HepG2 (cell line): ENCODE data around the gene VPS4A. TPM values are rescaled to one million over a fixed set of nuclear protein-coding genes. Genes with fewer than 3 reads are reported as not detected.

Experiments
- ASH2L ChIP-seq: fragments of 300-600, 200-600 bp; sonication (generic); IDR thresholded peaks from 2 replicates; pipeline ENCODE4 v1.7.0; 2017; ENCODE audit warnings: low read depth, mild to moderate bottlenecking, moderate library complexity, mixed read lengths, low read length; ENCODE audit not compliant: insufficient read length
- BCL6 ChIP-seq: IDR thresholded peaks from 2 replicates; pipeline ENCODE4 v1.6.1; 2016; ENCODE audit warnings: missing genetic modification reagents, missing compliant biosample characterization
- BHLHE40 ChIP-seq: IDR thresholded peaks from 2 replicates; pipeline ENCODE4 v1.6.1; 2011; ENCODE audit warnings: low read length, improper control_type of control experiment
- CCAR2 ChIP-seq: fragments of 200-400 bp; formaldehyde crosslinking; optimal IDR thresholded peaks from 2 replicates; pipeline ENCODE3; 2018; ENCODE audit warnings: low read depth, mild to moderate bottlenecking, low read length, moderate library complexity
- DRAP1 ChIP-seq: IDR thresholded peaks from 2 replicates; pipeline ENCODE4 v1.6.1; 2016; ENCODE audit warnings: missing genetic modification reagents, missing compliant biosample characterization
- EP300 ChIP-seq, 3 experiments: sonication (generic) in 1 of 3; formaldehyde crosslinking in 1 of 3; IDR thresholded peaks; 2 replicates each; pipeline versions ENCODE4 v1.5.1 to v1.6.1; 2011 to 2020; ENCODE audit warnings: low read depth in 2 of 3, low read length in 2 of 3, borderline replicate concordance in 1 of 3, improper control_type of control experiment in 1 of 3, mild to moderate bottlenecking in 1 of 3, missing genetic modification reagents in 1 of 3, moderate library complexity in 1 of 3
- HOXA7 ChIP-seq: sonication (generic); formaldehyde crosslinking; IDR thresholded peaks from 2 replicates; pipeline ENCODE4 v1.8.1; 2022; ENCODE audit warnings: mild to moderate bottlenecking, missing genetic modification reagents, moderate library complexity
- JDP2 ChIP-seq: sonication (generic); formaldehyde crosslinking; IDR thresholded peaks from 2 replicates; pipeline ENCODE4 v1.8.1; 2022; ENCODE audit warnings: missing genetic modification reagents, borderline replicate concordance
- KDM6A ChIP-seq: IDR thresholded peaks from 2 replicates; pipeline ENCODE4 v1.6.1; 2016; ENCODE audit warnings: low read depth
- MLX ChIP-seq: IDR thresholded peaks from 2 replicates; pipeline ENCODE4 v1.6.1; 2016
- MXD4 ChIP-seq: IDR thresholded peaks from 2 replicates; pipeline ENCODE4 v1.6.1; 2016; ENCODE audit warnings: mild to moderate bottlenecking, missing biosample characterization, missing genetic modification reagents
- NKX3-1 ChIP-seq: sonication (generic); formaldehyde crosslinking; IDR thresholded peaks from 2 replicates; pipeline ENCODE4 v1.5.0; 2020; ENCODE audit warnings: missing genetic modification reagents
- NR2F6 ChIP-seq, 2 experiments: IDR thresholded peaks; 2 replicates each; pipeline ENCODE4 v1.6.1; 2016; ENCODE audit warnings: antibody characterized with exemption in 1 of 2, mild to moderate bottlenecking in 1 of 2
- PHB2 ChIP-seq: fragments of 450-650 bp; IDR thresholded peaks from 2 replicates; pipeline ENCODE4 v1.6.1; 2018; ENCODE audit not compliant: partially characterized antibody
- PLRG1 ChIP-seq: fragments of 450-650 bp; conservative IDR thresholded peaks from 2 replicates; pipeline ENCODE4 v1.6.1; 2016
- PLSCR1 ChIP-seq: sonication (generic); formaldehyde crosslinking; IDR thresholded peaks from 2 replicates; pipeline ENCODE4 v1.5.0; 2020; ENCODE audit warnings: missing genetic modification reagents, mild to moderate bottlenecking, borderline replicate concordance
- POGZ ChIP-seq: sonication (generic); formaldehyde crosslinking; IDR thresholded peaks from 2 replicates; pipeline ENCODE4 v1.4.0; 2020; ENCODE audit warnings: mild to moderate bottlenecking, missing genetic modification reagents
- SAP130 ChIP-seq: IDR thresholded peaks from 2 replicates; pipeline ENCODE4 v1.6.1; 2016; ENCODE audit warnings: low read depth
- SKI ChIP-seq: fragments of 450-650 bp; IDR thresholded peaks from one replicate; pipeline ENCODE4 v1.6.1; 2018; ENCODE audit warnings: mild to moderate bottlenecking; ENCODE audit not compliant: partially characterized antibody
- ZNF17 ChIP-seq: sonication (generic); formaldehyde crosslinking; IDR thresholded peaks from 2 replicates; pipeline ENCODE4 v1.5.0; 2020; ENCODE audit warnings: mild to moderate bottlenecking, missing genetic modification reagents
- ZNF441 ChIP-seq: sonication (generic); formaldehyde crosslinking; IDR thresholded peaks from 2 replicates; pipeline ENCODE4 v1.7.0; 2021; ENCODE audit warnings: missing genetic modification reagents, borderline replicate concordance
- ZNF687 ChIP-seq: sonication (generic); formaldehyde crosslinking; IDR thresholded peaks from 2 replicates; pipeline ENCODE4 v1.5.1; 2020; ENCODE audit warnings: mild to moderate bottlenecking, missing genetic modification reagents, moderate library complexity
- ZNF737 ChIP-seq: sonication (generic); formaldehyde crosslinking; IDR thresholded peaks from 2 replicates; pipeline ENCODE4 v1.5.0; 2020; ENCODE audit warnings: missing genetic modification reagents, mild to moderate bottlenecking, borderline replicate concordance
- ZNF784 ChIP-seq: sonication (generic); formaldehyde crosslinking; IDR thresholded peaks from 2 replicates; pipeline ENCODE4 v1.5.1; 2020; ENCODE audit warnings: missing genetic modification reagents, mild to moderate bottlenecking, borderline replicate concordance
- ZSCAN30 ChIP-seq: sonication (generic); formaldehyde crosslinking; IDR thresholded peaks from 2 replicates; pipeline ENCODE4 v1.5.0; 2020; ENCODE audit warnings: mild to moderate bottlenecking, missing genetic modification reagents
- polyA plus RNA-seq, 8 experiments: library from polyadenylated mRNA; depleted of rRNA in 3 of 8; stranded (reverse) in 7 of 8; unstranded in 1 of 8; fragments of >200 nt; fragmentation: Illumina TruSeq in 4 of 8; extraction: Trizol in 4 of 8; gene quantifications; 2 replicates each; pipeline versions ENCODE4 v1.2.1 to v1.2.3, GENCODE V29; 2011 to 2016; ENCODE audit warnings: low read depth in 4 of 8, missing spikeins in 1 of 8, mixed read lengths in 1 of 8; ENCODE audit not compliant: insufficient read depth in 1 of 8
- total RNA-seq, 5 experiments: library from RNA; depleted of rRNA; stranded (reverse); fragments of >200 nt; fragmentation: Illumina TruSeq; extraction: Trizol; gene quantifications; 2 replicates each; pipeline ENCODE4 v1.2.3, GENCODE V29; 2016; ENCODE audit warnings: low read depth in 1 of 5

Gene VPS4A
- total and polyA plus RNA-seq, 2 of the 13 experiments (the other 11 are each of a cell fraction or from before 2014, with no cell fraction given) = 13.2 to 27.9 TPM

GRCh38 chr16:69350536-69351133, 39.5 kb downstream of the VPS4A start (continued):
- TF ChIP-seq ZSCAN30 (CRISPR knock-in tag) = no peak
- TF ChIP-seq BHLHE40 = no peak
- TF ChIP-seq ZNF687 (CRISPR knock-in tag) = 0 out of 2 replicates have a peak, but pooled peaks have one; percentile 28
- TF ChIP-seq ZNF784 = no peak
- no peak for TF ChIP-seq CCAR2
- TF ChIP-seq POGZ (CRISPR knock-in tag) = no peak
- TF ChIP-seq KDM6A (CRISPR knock-in tag) = no peak
- TF ChIP-seq NR2F6 (IDR thresholded peaks at IDR 0.05) = peak; percentile 84
- TF ChIP-seq NR2F6 (CRISPR knock-in tag; IDR thresholded peaks at IDR 0.05) = 0 out of 2 replicates have a peak, but pooled peaks have one; percentile 9
- peak; percentile 45; the same call in 1 of the 2 replicates for TF ChIP-seq NKX3-1
- no peak for TF ChIP-seq JDP2
- TF ChIP-seq HOXA7 = no peak
- no peak for TF ChIP-seq ZNF17 (CRISPR knock-in tag)
- TF ChIP-seq ZNF737 (CRISPR knock-in tag) = no peak
- TF ChIP-seq EP300 (IDR thresholded peaks at IDR 0.05; ENCODE audit: low read depth in 2 of 2, low read length in 2 of 2) = peak in 1 of 2 experiments; percentile 40; a peak in 2 of 4 replicates
- TF ChIP-seq EP300 (CRISPR knock-in tag; IDR thresholded peaks at IDR 0.05; ENCODE audit: borderline replicate concordance) = no peak
- peak; percentile 88 for TF ChIP-seq BCL6 (CRISPR knock-in tag)
- TF ChIP-seq DRAP1 (CRISPR knock-in tag) = no peak
- no peak for TF ChIP-seq ASH2L
- TF ChIP-seq SAP130 (CRISPR knock-in tag) = no peak
- no peak for TF ChIP-seq ZNF441
- TF ChIP-seq PLSCR1 = no peak
- no peak for TF ChIP-seq MLX
- no peak for TF ChIP-seq PHB2
- TF ChIP-seq MXD4 (CRISPR knock-in tag) = no peak
- no peak for TF ChIP-seq SKI
- TF ChIP-seq PLRG1 = no peak
